Glomerular visceral epithelial cell (primary cell): ENCODE results near the gene MEMO1.

ENCODE experiments used
- DNase-seq: peaks from one replicate; pipeline ENCODE4 v3.0.0-alpha.2; 2016; ENCODE audit errors: extremely low spot score

Gene MEMO1

GRCh38 chr2:31823558-31823957, 187.2 kb downstream of the MEMO1 start:
- no peak for DNase-seq

GRCh38 chr2:31822587-31822986, 188.2 kb downstream of the MEMO1 start:
- DNase-seq: no peak
